IMR-90 (cell line): Measurements from ENCODE around the gene TMA16. TPM values are rescaled to one million over a fixed set of nuclear protein-coding genes. Genes with fewer than 3 reads are reported as not detected.

Source experiments
- ATAC-seq: fragments of 200-7000 bp; cut with Tn5 transposase; 2 replicates; pipeline ENCODE4 v1.9.1; 2020; ENCODE audit warnings: low read depth, mild to moderate bottlenecking, moderate library complexity
- BruUV-seq: library from RNA; stranded (reverse); fragments of 400-500 nt; replicated peaks from 2 replicates; lab custom pipeline; 2021; lab: Mats Ljungman, UMichigan
- CTCF ChIA-PET: fragments of 300-600 bp; formaldehyde crosslinking; extraction: SDS; loops from one replicate; lab custom pipeline; 2021; ENCODE audit warnings: antibody characterized with exemption; lab: Yijun Ruan, JAX
- POLR2A ChIA-PET: fragments of 300-600 bp; sonication (Branson Sonifier 250); formaldehyde crosslinking; loops from one replicate; lab custom pipeline; 2022; ENCODE audit warnings: antibody characterized with exemption; ENCODE audit not compliant: unreplicated experiment; lab: Charles Lee
- DNase-seq: peaks from one replicate; pipeline ENCODE4 v3.0.0; 2013
- H2AFZ ChIP-seq: replicated peaks from 2 replicates; pipeline ENCODE3; 2013; ENCODE audit warnings: low read length, mild to moderate bottlenecking; ENCODE audit not compliant: poor library complexity
- H2AK5ac ChIP-seq: 2 replicates; pipeline ENCODE4 v1.6.1; 2013; ENCODE audit warnings: low read depth, low read length, inconsistent platforms
- H2AK9ac ChIP-seq: replicated peaks from 2 replicates; pipeline ENCODE3; 2013; ENCODE audit warnings: mild to moderate bottlenecking, low read depth, low read length, moderate library complexity; ENCODE audit not compliant: poor library complexity
- H2BK120ac ChIP-seq: 2 replicates; pipeline ENCODE4 v1.6.1; 2013; ENCODE audit warnings: low read depth, low read length, inconsistent platforms
- H2BK15ac ChIP-seq: 3 replicates; pipeline ENCODE4 v1.6.1; 2013; ENCODE audit warnings: low read depth, low read length, inconsistent platforms
- H2BK20ac ChIP-seq: 2 replicates; pipeline ENCODE4 v1.6.1; 2013; ENCODE audit warnings: low read depth, mild to moderate bottlenecking, inconsistent platforms, low read length, moderate library complexity
- H2BK5ac ChIP-seq: 2 replicates; pipeline ENCODE4 v1.6.1; 2013; ENCODE audit warnings: mild to moderate bottlenecking, low read depth, low read length, inconsistent platforms; ENCODE audit not compliant: poor library complexity, severe bottlenecking
- H3K14ac ChIP-seq: replicated peaks from 2 replicates; pipeline ENCODE4 v1.6.1; 2013; ENCODE audit warnings: low read depth, low read length, inconsistent platforms
- H3K18ac ChIP-seq: 2 replicates; pipeline ENCODE4 v1.6.1; 2013; ENCODE audit warnings: low read depth, low read length, control low read depth
- H3K23ac ChIP-seq: 2 replicates; pipeline ENCODE4 v1.6.1; 2013; ENCODE audit warnings: low read depth, low read length, inconsistent platforms
- H3K27ac ChIP-seq: 2 replicates; pipeline ENCODE4 v1.5.1; 2013; ENCODE audit warnings: mild to moderate bottlenecking, control low read depth, low read length; ENCODE audit not compliant: insufficient read depth
- H3K27me3 ChIP-seq: 2 replicates; pipeline ENCODE4 v1.6.1; 2013; ENCODE audit warnings: low read length; ENCODE audit not compliant: control insufficient read depth, insufficient read depth
- H3K36me3 ChIP-seq: 2 replicates; pipeline ENCODE4 v1.6.1; 2013; ENCODE audit warnings: low read length, mixed read lengths; ENCODE audit not compliant: control insufficient read depth, insufficient read depth
- H3K4ac ChIP-seq: 2 replicates; pipeline ENCODE4 v1.6.1; 2013; ENCODE audit warnings: low read depth, low read length, inconsistent platforms
- H3K4me1 ChIP-seq: 2 replicates; pipeline ENCODE4 v1.6.1; 2013; ENCODE audit warnings: low read length, mixed read lengths; ENCODE audit not compliant: control insufficient read depth, insufficient read depth
- H3K4me2 ChIP-seq: 2 replicates; pipeline ENCODE4 v1.6.1; 2013; ENCODE audit warnings: low read depth, mild to moderate bottlenecking, control low read depth, low read length, moderate library complexity
- H3K4me3 ChIP-seq: 2 replicates; pipeline ENCODE4 v1.5.1; 2013; ENCODE audit warnings: low read depth, mild to moderate bottlenecking, control low read depth, low read length, moderate library complexity; ENCODE audit not compliant: insufficient read depth
- H3K56ac ChIP-seq: 2 replicates; pipeline ENCODE4 v1.6.1; 2013; ENCODE audit warnings: low read length, inconsistent platforms; ENCODE audit not compliant: insufficient read depth; ENCODE audit errors: extremely low read depth
- H3K79me1 ChIP-seq, 2 experiments: 2 replicates each; pipeline ENCODE4 v1.6.1; 2013; ENCODE audit warnings: low read length in 2 of 2, inconsistent platforms in 1 of 2, low read depth in 1 of 2
- H3K9ac ChIP-seq: 2 replicates; pipeline ENCODE4 v1.6.1; 2013; ENCODE audit warnings: low read depth, low read length, control low read depth
- H3K9me1 ChIP-seq: 2 replicates; pipeline ENCODE4 v1.6.1; 2013; ENCODE audit warnings: low read length, inconsistent platforms; ENCODE audit not compliant: insufficient read depth
- H3K9me3 ChIP-seq: 2 replicates; pipeline ENCODE4 v1.6.1; 2013; ENCODE audit warnings: low read length; ENCODE audit not compliant: control insufficient read depth, insufficient read depth
- H4K20me1 ChIP-seq: 2 replicates; pipeline ENCODE4 v1.6.1; 2013; ENCODE audit warnings: low read length, inconsistent platforms; ENCODE audit not compliant: insufficient read depth
- H4K5ac ChIP-seq: 2 replicates; pipeline ENCODE4 v1.6.1; 2013; ENCODE audit warnings: mild to moderate bottlenecking, low read depth, low read length, control low read depth
- H4K8ac ChIP-seq, 2 experiments: 2 replicates each; pipeline ENCODE4 v1.6.1; 2013; ENCODE audit warnings: low read depth in 2 of 2, low read length in 2 of 2, control low read depth in 1 of 2, inconsistent platforms in 1 of 2
- H4K91ac ChIP-seq: 2 replicates; pipeline ENCODE4 v1.6.1; 2013; ENCODE audit warnings: low read depth, low read length, inconsistent platforms; ENCODE audit not compliant: insufficient read depth
- BHLHE40 ChIP-seq: fragments of 150-350 bp; IDR thresholded peaks from 2 replicates; pipeline ENCODE4 v1.6.1; 2016; ENCODE audit warnings: mild to moderate bottlenecking, low read depth, low read length
- CEBPB ChIP-seq: IDR thresholded peaks from 2 replicates; pipeline ENCODE4 v1.6.1; 2012; ENCODE audit warnings: low read depth, low read length, improper control_type of control experiment
- FOS ChIP-seq: fragments of 150-350 bp; IDR thresholded peaks from 2 replicates; pipeline ENCODE4 v1.6.1; 2016; ENCODE audit warnings: low read depth, low read length
- MAZ ChIP-seq: IDR thresholded peaks from 2 replicates; pipeline ENCODE4 v1.6.1; 2012; ENCODE audit warnings: low read depth, mild to moderate bottlenecking, low read length, improper control_type of control experiment, moderate library complexity, borderline replicate concordance
- RAD21 ChIP-seq: IDR thresholded peaks from 2 replicates; pipeline ENCODE4 v1.6.1; 2012; ENCODE audit warnings: low read length, improper control_type of control experiment
- RCOR1 ChIP-seq: IDR thresholded peaks from 2 replicates; pipeline ENCODE4 v1.6.1; 2012; ENCODE audit warnings: mild to moderate bottlenecking, low read length, improper control_type of control experiment; ENCODE audit not compliant: insufficient replicate concordance
- RFX5 ChIP-seq: IDR thresholded peaks from 2 replicates; pipeline ENCODE4 v1.8.0; 2012; ENCODE audit warnings: low read depth, mild to moderate bottlenecking, low read length, moderate library complexity
- SMC3 ChIP-seq: fragments of 150-350 bp; IDR thresholded peaks from 2 replicates; pipeline ENCODE4 v1.6.1; 2016; ENCODE audit warnings: low read depth, mild to moderate bottlenecking, antibody characterized with exemption, low read length, moderate library complexity
- USF2 ChIP-seq: fragments of 150-350 bp; IDR thresholded peaks from 2 replicates; pipeline ENCODE4 v1.6.1; 2017; ENCODE audit warnings: mild to moderate bottlenecking, antibody characterized with exemption, low read length, low read depth
- WGBS, 2 experiments: methylation state at CpG; one replicate each; pipeline versions ENCODE4 v1.1.5 to v1.1.7; 2013; ENCODE audit warnings: missing lambda C conversion rate in 2 of 2; ENCODE audit not compliant: insufficient read length in 1 of 2; ENCODE audit errors: extremely low coverage in 2 of 2; 5-methylcytosine and 5-hydroxymethylcytosine counted together
- dilution Hi-C: fragments of 300-500 bp; cut with HindIII; formaldehyde crosslinking; loops from one replicate; pipeline ENCODE4 v1.14.3; 2018; ENCODE audit warnings: low sequenced_read_pairs; ENCODE audit not compliant: unreplicated experiment
- in situ Hi-C: fragments of 300-500 bp; cut with MboI; formaldehyde crosslinking; loops from 3 replicates; pipeline ENCODE4 v1.14.3; 2019; ENCODE audit warnings: low sequenced_read_pairs, inconsistent platforms, mixed read lengths
- intact Hi-C: fragments of 100-400 bp; cut with micrococcal nuclease; formaldehyde crosslinking; loops from 2 replicates; pipeline ENCODE4 v1.10.0; 2022
- polyA plus RNA-seq, 3 experiments: library from polyadenylated mRNA; depleted of rRNA; stranded (reverse); fragments of >200 nt; gene quantifications; 2 replicates each; pipeline ENCODE4 v1.2.3, GENCODE V29; 2012; ENCODE audit warnings: low replicate concordance in 1 of 3
- total RNA-seq: library from RNA; depleted of rRNA; stranded (reverse); fragments of >200 nt; gene quantifications from 2 replicates; pipeline ENCODE4 v1.2.3, GENCODE V29; 2012

TMA16 gene
- total and polyA plus RNA-seq, 2 of the 4 experiments (the other 2 are of a cell fraction), result 9.3 to 19.8 TPM

DNA sequence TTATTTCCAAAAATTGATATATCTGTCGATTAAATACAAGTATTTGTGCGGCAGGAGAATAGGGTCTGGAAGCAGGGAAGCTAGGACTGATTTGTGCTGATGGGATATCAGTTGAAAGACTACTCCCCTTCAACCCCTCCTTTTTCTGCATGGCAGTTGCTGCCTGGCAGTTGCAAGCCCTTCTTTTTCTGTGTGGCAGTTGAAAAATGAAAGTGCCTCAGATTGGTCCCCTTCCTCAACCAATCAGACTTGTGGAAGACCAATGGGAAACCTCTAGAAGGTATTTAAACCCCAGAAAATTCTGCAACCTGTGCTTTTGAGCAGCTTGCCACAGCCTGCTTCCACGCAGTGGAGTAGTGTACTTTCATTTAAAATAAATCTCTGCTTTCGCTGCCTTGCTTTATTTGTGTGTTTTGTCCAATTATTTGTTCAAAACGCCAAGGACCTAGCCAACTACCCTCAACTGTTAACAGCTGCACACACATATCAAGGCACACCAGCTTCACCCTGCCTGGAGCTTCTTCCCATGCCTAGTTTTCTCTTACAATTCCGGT is 1.5 kb upstream of the TMA16 start:
- Histone ChIP-seq H3K4ac (no peak overlapping the region), H3K79me1 (peaks cover 0 to 6% of the 10 kb centered on the region in 2 experiments; a peak in 2 of 4 replicates), H3K4me3 (no peak overlapping the region), H2AFZ (no peak overlapping the region), H3K14ac (no peak overlapping the region), H3K27ac (no peak overlapping the region), H2BK120ac (no peak overlapping the region), H3K36me3 (no peaks in the 10 kb centered on the region), H4K20me1 (no peaks in the 10 kb centered on the region; the same call in 1 of the 2 replicates), H3K56ac (no peak overlapping the region), H3K9me1 (no peaks in the 10 kb centered on the region), H4K91ac (no peak overlapping the region), H3K27me3 (no peaks in the 10 kb centered on the region), H2BK20ac (no peak overlapping the region), H2BK5ac (no peak overlapping the region), H3K9me3 (no peaks in the 10 kb centered on the region), H3K4me1 (no peaks in the 10 kb centered on the region), H2AK9ac (no peak overlapping the region), H3K4me2 (no peak overlapping the region), H4K5ac (no peak overlapping the region), H3K18ac (no peak overlapping the region), H4K8ac (no peak overlapping the region; a peak in 1 of 4 replicates), H3K9ac (no peak overlapping the region), H3K23ac (no peak overlapping the region), H2AK5ac (no peak overlapping the region), H2BK15ac (no peak overlapping the region)
- BruUV-seq, result no TSS peak
- ChIA-PET CTCF (interaction anchor here (1.5 kb wide), 1 partner anchor 55 kb away, joined by 6 read pairs; no protein-coding TSS in a partner anchor), POLR2A (interaction anchor here (0.6 kb wide), 1 partner anchor 48 kb away, joined by 4 read pairs; no protein-coding TSS in a partner anchor)
- TF ChIP-seq BHLHE40, result no peak
- no peak for TF ChIP-seq CEBPB
- TF ChIP-seq SMC3, result no peak
- no peak for TF ChIP-seq RFX5
- TF ChIP-seq RCOR1, result no peak
- TF ChIP-seq RAD21, result no peak
- no peak for TF ChIP-seq FOS
- no peak for TF ChIP-seq MAZ
- TF ChIP-seq USF2, result no peak
- in situ Hi-C loops (no loop called here), dilution Hi-C loops (no loop called here), intact Hi-C loops (no loop called here)
- ATAC-seq (no peak), DNase-seq (no peak)
- WGBS, 2 experiments, result no CpG with 5 or more reads among the region's 6 CpGs
